Colonic mucosa (tissue), 4 donors: ENCODE data around the gene TP53I3. TPM values are rescaled to one million over a fixed set of nuclear protein-coding genes. Genes with fewer than 3 reads are reported as not detected.

Source experiments
- DNase-seq: peaks from one replicate; pipeline ENCODE4 v3.0.0-alpha.2; 2020
- H3K27ac ChIP-seq: fragments of 200-600 bp; one replicate; pipeline ENCODE4 v1.8.0; 2021
- H3K27me3 ChIP-seq: fragments of 200-600 bp; one replicate; pipeline ENCODE4 v1.8.0; 2021
- H3K36me3 ChIP-seq: fragments of 200-600 bp; one replicate; pipeline ENCODE4 v1.8.0; 2021
- H3K4me1 ChIP-seq: fragments of 200-600 bp; one replicate; pipeline ENCODE4 v1.8.0; 2021; ENCODE audit warnings: mild to moderate bottlenecking
- H3K4me3 ChIP-seq: fragments of 200-600 bp; one replicate; pipeline ENCODE4 v1.8.0; 2021
- H3K9ac ChIP-seq, 2 donors: one replicate each; pipeline ENCODE4 v1.7.0; 2013; ENCODE audit warnings: control low read depth in 2 of 2, low read depth in 2 of 2, low read length in 2 of 2
- H3K9me3 ChIP-seq: fragments of 200-600 bp; one replicate; pipeline ENCODE4 v1.8.0; 2021
- intact Hi-C: fragments of 100-400 bp; cut with DNase I; formaldehyde crosslinking; loops from one replicate; pipeline ENCODE4 v1.14.1; 2022
- total RNA-seq, 2 donors: library from RNA; stranded (reverse); fragmentation: NEBNext Ultra II Directional in 1 of 2; extraction: Animal tissue kit (Norgen Biotek cat#: 25700) in 1 of 2; gene quantifications; one replicate each; pipeline ENCODE4 v1.2.1, GENCODE V29; 2021
- TF ChIP-seq, protein P1 (sequence below): fragments of 200-600 bp; IDR thresholded peaks from one replicate; pipeline ENCODE4 v1.8.0; 2022; ENCODE audit warnings: antibody characterized with exemption, mild to moderate bottlenecking
- donor health status: healthy.
- donor health status: DM: no; HTN: no; CAD: no.
- donor health status: DM: no; HTN: no; CAD: no.

Gene TP53I3
- total RNA-seq, 2 donors from 2014 or later, result 58.8 to 67.5 TPM

DNA sequence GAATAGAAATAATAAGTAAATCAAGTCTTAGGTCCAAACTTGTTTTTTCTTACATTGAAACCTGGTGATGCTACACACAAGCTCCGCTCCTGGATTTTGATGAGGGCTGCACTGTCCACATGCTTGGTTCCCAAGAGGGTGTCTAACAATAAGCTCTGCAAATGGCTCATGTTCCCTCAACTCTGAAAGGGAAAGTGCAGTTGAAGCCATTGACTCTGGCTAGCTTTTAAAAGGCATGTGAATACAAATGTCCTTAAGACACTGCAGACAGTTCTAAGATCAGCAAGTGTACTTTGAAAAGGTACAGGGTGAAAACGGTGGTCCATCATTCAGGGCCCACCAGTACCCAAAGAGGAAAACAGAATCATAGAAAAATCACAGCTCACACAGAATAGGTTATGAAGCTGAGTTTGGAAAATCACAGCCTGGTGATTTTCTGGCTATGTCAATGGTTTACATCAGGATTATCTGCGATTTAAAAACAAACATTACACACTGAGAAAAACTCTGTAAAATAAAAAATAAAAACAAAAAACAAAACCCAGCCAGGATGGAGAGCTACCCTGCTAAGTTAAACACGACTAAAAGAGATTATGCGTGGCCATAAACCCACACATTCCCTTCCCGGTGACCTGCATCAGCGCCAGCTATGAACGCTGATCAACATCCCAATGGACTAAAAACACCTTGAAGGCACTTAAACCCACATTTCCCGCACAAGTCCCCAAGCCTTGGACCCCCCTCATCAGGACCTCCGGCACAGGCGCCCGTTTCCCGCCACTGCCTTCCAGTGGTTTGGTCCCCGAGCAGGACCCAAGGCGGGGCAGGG lies 37.9 kb upstream of the TP53I3 start:
- H3K9me3 ChIP-seq, result no peaks in the 10 kb centered on the region
- H3K27me3 ChIP-seq, result no peaks in the 10 kb centered on the region
- DNase-seq, result no peak
- intact Hi-C loops, result no loop called here
- peak overlapping the region; percentile 76 for H3K27ac ChIP-seq
- peak overlapping the region; percentile 82 to 93 for H3K9ac ChIP-seq
- H3K4me3 ChIP-seq, result peak overlapping the region; percentile 71
- H3K4me1 ChIP-seq, result peaks cover 3% of the 10 kb centered on the region
- TF ChIP-seq, protein P1, sequence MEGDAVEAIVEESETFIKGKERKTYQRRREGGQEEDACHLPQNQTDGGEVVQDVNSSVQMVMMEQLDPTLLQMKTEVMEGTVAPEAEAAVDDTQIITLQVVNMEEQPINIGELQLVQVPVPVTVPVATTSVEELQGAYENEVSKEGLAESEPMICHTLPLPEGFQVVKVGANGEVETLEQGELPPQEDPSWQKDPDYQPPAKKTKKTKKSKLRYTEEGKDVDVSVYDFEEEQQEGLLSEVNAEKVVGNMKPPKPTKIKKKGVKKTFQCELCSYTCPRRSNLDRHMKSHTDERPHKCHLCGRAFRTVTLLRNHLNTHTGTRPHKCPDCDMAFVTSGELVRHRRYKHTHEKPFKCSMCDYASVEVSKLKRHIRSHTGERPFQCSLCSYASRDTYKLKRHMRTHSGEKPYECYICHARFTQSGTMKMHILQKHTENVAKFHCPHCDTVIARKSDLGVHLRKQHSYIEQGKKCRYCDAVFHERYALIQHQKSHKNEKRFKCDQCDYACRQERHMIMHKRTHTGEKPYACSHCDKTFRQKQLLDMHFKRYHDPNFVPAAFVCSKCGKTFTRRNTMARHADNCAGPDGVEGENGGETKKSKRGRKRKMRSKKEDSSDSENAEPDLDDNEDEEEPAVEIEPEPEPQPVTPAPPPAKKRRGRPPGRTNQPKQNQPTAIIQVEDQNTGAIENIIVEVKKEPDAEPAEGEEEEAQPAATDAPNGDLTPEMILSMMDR, result no peak
- no peaks in the 10 kb centered on the region for H3K36me3 ChIP-seq

DNA sequence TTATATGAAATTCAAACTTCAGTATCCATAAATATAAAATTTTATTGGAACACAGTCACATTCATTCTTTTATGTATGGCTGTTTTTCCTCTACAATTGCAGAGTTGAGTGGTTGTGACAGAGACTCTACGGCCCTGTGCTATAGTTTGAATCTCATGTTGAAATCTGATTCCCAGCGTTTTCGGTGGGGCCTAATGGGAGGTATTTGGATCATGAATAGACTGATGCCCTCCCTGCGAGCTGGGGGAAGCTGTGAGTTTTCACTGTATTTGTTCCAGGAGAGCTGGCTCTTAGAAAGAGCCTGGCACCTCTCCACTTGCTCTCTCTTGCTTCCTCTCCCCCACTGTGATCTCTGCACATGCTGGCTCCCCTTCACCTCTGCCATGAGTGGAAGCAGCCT lies 36.8 kb upstream of the TP53I3 start:
- Histone ChIP-seq H3K27me3 (no peaks in the 10 kb centered on the region), H3K4me1 (peaks cover 3% of the 10 kb centered on the region), H3K4me3 (no peak overlapping the region), H3K9ac (no peak overlapping the region), H3K36me3 (no peaks in the 10 kb centered on the region), H3K27ac (no peak overlapping the region), H3K9me3 (no peaks in the 10 kb centered on the region)
- TF ChIP-seq, protein P1, result no peak
- DNase-seq, result no peak
- intact Hi-C loops, result no loop called here

DNA sequence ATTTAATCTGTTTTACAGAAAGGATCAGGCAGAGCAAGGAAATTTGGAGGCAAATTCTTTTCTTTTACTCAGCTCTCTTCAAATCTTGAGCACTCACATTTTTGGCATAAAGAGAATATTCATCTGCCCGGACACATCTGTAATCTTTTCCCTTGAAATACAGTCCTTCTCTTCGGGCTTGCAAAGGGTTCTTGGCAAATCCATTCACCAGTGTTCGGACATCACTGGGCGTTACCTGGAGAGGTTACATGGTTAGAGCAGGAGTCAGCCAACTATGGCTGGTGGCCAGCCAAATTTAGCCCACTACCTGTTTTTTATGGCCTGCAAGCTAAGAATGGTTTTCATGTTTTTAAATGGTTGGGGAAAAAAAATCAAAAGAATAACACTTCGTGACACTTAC lies 36.4 kb upstream of the TP53I3 start:
- H3K27ac ChIP-seq, result no peak overlapping the region

DNA sequence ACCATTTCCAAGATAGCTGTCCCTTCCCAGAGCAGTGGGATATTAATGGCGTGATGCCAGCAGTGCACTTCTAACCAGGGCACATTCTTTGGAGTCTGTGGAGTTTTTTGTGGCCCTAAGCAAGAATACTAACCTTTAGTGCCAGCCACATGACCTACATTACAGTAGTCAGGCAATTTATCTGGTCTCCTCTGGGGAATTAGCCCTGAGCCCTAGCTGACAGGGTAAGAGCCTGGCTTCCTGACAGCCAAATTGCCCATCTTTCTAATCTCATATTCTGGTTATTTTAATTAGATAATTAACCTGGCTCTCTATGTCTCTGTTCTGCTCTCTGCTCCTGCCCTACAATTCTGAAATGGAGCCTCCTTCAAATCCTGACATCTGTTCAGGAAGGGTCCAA lies 33.3 kb upstream of the TP53I3 start:
- H3K9ac ChIP-seq, result no peak overlapping the region
- H3K9me3 ChIP-seq, result no peaks in the 10 kb centered on the region
- no peaks in the 10 kb centered on the region for H3K36me3 ChIP-seq
- no peak overlapping the region for H3K4me3 ChIP-seq
- no peak for DNase-seq
- no peaks in the 10 kb centered on the region for H3K27me3 ChIP-seq
- TF ChIP-seq, protein P1, result no peak
- H3K4me1 ChIP-seq, result no peaks in the 10 kb centered on the region
- intact Hi-C loops, result no loop called here
- no peak overlapping the region for H3K27ac ChIP-seq

More for the DNA sequence above, 36.4 kb upstream of the TP53I3 start:
- TF ChIP-seq, protein P1, result no peak
- Histone ChIP-seq H3K4me3 (no peak overlapping the region), H3K9me3 (no peaks in the 10 kb centered on the region), H3K4me1 (peaks cover 3% of the 10 kb centered on the region), H3K27me3 (no peaks in the 10 kb centered on the region), H3K9ac (no peak overlapping the region), H3K36me3 (no peaks in the 10 kb centered on the region)
- intact Hi-C loops, result no loop called here
- DNase-seq, result no peak

DNA sequence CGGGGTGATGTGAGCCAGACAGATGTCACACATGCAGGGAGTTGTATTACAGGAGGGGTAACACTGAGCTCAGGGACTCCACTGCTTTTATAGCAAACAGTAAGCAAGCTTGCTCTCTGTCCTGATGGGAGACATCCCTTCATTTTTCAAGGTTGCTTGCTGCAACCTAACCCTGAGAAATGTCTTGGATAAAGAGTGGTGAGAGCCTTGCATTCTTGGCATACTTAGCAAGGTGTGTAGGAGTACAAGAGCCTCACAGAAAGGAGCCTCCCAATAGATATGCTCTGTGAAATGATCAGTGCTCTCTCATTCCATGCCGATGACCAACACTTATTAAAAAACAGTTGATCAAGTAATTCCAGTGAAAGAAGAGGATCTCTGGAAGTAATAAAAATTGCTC lies 30.4 kb upstream of the TP53I3 start:
- no peaks in the 10 kb centered on the region for H3K9me3 ChIP-seq
- H3K9ac ChIP-seq, result no peak overlapping the region
- intact Hi-C loops, result no loop called here
- DNase-seq, result no peak
- H3K27ac ChIP-seq, result no peak overlapping the region
- no peak overlapping the region for H3K4me3 ChIP-seq
- no peaks in the 10 kb centered on the region for H3K27me3 ChIP-seq
- no peaks in the 10 kb centered on the region for H3K4me1 ChIP-seq
- H3K36me3 ChIP-seq, result no peaks in the 10 kb centered on the region
- TF ChIP-seq, protein P1, result no peak
